ENCODE data around the gene ANAPC2. TPM values are rescaled to one million over a fixed set of nuclear protein-coding genes. Genes with fewer than 3 reads are reported as not detected.

Gene ANAPC2
- total RNA-seq, 2 donors from 2014 or later: 66.5 to 69.2 TPM

DNA sequence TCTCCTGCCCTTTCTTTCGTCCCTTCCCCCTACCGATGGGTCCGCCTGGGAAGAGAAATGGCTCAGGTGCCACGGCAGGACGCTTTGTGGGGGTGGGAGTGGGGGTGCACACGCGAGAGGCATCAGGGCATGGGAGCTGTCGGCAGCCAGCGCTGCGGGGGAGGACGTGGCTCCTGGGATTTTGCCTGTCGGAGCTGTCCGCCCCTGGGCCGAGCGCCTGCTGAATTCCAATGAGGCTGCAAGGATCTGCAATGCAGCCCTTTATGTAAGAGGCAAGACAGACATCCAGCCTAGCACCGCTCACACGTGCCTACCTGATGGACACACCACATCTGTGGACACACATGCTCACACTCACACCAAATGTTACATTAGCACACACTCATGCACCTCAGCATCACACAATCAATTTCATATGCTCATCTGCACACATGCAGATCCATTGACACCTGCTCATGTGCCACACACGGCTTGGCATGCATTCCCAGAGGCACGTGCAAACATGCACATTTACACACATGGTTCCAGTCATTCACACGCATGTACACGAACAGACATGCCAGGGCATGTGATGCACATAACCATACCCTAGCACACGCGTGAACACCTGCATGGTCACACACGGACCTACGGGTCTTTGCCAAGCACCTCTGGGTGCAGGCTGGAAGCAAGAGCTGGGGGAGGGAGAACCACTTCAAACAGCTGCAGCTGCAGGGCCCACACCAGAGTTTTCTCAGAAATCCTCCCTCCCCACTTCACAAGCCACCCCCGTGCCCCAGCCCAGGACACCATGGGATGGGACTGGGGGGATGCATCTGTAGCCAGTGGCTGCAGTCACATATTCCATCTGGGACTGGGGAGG, 48.0 kb downstream of the ANAPC2 start:
- Histone ChIP-seq H3K9ac (ENCODE audit: extremely low read depth, low read length, poor library complexity, severe bottlenecking) (no peak overlapping the region), H3K36me3 (ENCODE audit: control insufficient read depth, insufficient read depth, low read length) (no peaks in the 10 kb centered on the region), H3K27ac (ENCODE audit: low read depth, low read length) (no peak overlapping the region), H3K4me1 (ENCODE audit: control insufficient read depth, insufficient read depth, low read length) (no peaks in the 10 kb centered on the region), H3K27me3 (ENCODE audit: control insufficient read depth, insufficient read depth, low read length, poor library complexity, severe bottlenecking) (peaks cover 87% of the 10 kb centered on the region), H3K4me3 (ENCODE audit: low read length) (no peak overlapping the region), H3K9me3 (ENCODE audit: control insufficient read depth, low read length) (no peaks in the 10 kb centered on the region)
- peak; percentile 50 for DNase-seq
- no peak overlapping the region for H3K27ac Mint-ChIP-seq
- no peak overlapping the region for H3K4me3 Mint-ChIP-seq
- WGBS, 2 experiments (ENCODE audit: insufficient coverage in 1 of 2, insufficient read length in 1 of 2): 60 to 67% methylated on average over 16 to 26 of the region's 26 CpGs
- TF ChIP-seq, protein P1, sequence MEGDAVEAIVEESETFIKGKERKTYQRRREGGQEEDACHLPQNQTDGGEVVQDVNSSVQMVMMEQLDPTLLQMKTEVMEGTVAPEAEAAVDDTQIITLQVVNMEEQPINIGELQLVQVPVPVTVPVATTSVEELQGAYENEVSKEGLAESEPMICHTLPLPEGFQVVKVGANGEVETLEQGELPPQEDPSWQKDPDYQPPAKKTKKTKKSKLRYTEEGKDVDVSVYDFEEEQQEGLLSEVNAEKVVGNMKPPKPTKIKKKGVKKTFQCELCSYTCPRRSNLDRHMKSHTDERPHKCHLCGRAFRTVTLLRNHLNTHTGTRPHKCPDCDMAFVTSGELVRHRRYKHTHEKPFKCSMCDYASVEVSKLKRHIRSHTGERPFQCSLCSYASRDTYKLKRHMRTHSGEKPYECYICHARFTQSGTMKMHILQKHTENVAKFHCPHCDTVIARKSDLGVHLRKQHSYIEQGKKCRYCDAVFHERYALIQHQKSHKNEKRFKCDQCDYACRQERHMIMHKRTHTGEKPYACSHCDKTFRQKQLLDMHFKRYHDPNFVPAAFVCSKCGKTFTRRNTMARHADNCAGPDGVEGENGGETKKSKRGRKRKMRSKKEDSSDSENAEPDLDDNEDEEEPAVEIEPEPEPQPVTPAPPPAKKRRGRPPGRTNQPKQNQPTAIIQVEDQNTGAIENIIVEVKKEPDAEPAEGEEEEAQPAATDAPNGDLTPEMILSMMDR (conservative IDR thresholded peaks at IDR 0.05): no peak
- H3K4me1 Mint-ChIP-seq: no peaks in the 10 kb centered on the region
- peaks cover 86% of the 10 kb centered on the region for H3K27me3 Mint-ChIP-seq (ENCODE audit: insufficient read depth)
- no peaks in the 10 kb centered on the region for H3K9me3 Mint-ChIP-seq
- no peaks in the 10 kb centered on the region for H3K36me3 Mint-ChIP-seq (ENCODE audit: low read depth)

DNA sequence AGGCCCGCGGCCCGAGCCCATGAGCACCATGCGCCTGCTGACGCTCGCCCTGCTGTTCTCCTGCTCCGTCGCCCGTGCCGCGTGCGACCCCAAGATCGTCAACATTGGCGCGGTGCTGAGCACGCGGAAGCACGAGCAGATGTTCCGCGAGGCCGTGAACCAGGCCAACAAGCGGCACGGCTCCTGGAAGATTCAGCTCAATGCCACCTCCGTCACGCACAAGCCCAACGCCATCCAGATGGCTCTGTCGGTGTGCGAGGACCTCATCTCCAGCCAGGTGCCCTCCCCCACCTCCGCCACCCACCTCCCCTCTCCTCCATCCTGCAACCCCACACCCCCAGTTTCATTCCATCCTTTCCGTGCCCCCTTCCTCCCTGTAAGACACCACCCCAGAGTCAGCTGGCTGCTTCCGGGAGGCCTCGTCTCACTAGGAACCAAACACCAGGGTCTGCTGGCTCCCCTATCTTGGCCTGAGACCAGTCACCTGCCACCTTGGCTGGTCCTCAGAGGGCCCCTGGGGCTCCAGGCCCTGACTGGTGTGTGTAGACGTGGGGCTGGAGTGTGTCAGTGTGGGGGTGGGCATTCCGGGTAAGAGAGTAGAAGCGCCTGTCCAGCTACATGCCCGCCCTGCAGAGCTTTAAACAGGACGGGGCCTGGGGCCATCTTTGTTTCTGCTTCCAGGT, 48.8 kb downstream of the ANAPC2 start:
- H3K4me1 ChIP-seq (ENCODE audit: control insufficient read depth, insufficient read depth, low read length): no peaks in the 10 kb centered on the region
- no peak overlapping the region for H3K27ac Mint-ChIP-seq
- peak; percentile 30 for DNase-seq
- H3K27ac ChIP-seq (ENCODE audit: low read depth, low read length): no peak overlapping the region
- no peaks in the 10 kb centered on the region for H3K4me1 Mint-ChIP-seq
- no peaks in the 10 kb centered on the region for H3K36me3 Mint-ChIP-seq (ENCODE audit: low read depth)
- no peak overlapping the region for H3K4me3 ChIP-seq (ENCODE audit: low read length)
- H3K36me3 ChIP-seq (ENCODE audit: control insufficient read depth, insufficient read depth, low read length): no peaks in the 10 kb centered on the region
- H3K9me3 Mint-ChIP-seq: no peaks in the 10 kb centered on the region
- TF ChIP-seq, protein P1 (conservative IDR thresholded peaks at IDR 0.05): no peak
- H3K9ac ChIP-seq (ENCODE audit: extremely low read depth, low read length, poor library complexity, severe bottlenecking): no peak overlapping the region
- H3K9me3 ChIP-seq (ENCODE audit: control insufficient read depth, low read length): no peaks in the 10 kb centered on the region
- no peak overlapping the region for H3K4me3 Mint-ChIP-seq
- peaks cover 93% of the 10 kb centered on the region for H3K27me3 Mint-ChIP-seq (ENCODE audit: insufficient read depth)
- whole genome bisulfite sequencing, 2 experiments (ENCODE audit: insufficient coverage in 1 of 2, insufficient read length in 1 of 2): 29 to 46% methylated on average over 28 to 37 of the region's 37 CpGs
- peaks cover 93% of the 10 kb centered on the region for H3K27me3 ChIP-seq (ENCODE audit: control insufficient read depth, insufficient read depth, low read length, poor library complexity, severe bottlenecking)

DNA sequence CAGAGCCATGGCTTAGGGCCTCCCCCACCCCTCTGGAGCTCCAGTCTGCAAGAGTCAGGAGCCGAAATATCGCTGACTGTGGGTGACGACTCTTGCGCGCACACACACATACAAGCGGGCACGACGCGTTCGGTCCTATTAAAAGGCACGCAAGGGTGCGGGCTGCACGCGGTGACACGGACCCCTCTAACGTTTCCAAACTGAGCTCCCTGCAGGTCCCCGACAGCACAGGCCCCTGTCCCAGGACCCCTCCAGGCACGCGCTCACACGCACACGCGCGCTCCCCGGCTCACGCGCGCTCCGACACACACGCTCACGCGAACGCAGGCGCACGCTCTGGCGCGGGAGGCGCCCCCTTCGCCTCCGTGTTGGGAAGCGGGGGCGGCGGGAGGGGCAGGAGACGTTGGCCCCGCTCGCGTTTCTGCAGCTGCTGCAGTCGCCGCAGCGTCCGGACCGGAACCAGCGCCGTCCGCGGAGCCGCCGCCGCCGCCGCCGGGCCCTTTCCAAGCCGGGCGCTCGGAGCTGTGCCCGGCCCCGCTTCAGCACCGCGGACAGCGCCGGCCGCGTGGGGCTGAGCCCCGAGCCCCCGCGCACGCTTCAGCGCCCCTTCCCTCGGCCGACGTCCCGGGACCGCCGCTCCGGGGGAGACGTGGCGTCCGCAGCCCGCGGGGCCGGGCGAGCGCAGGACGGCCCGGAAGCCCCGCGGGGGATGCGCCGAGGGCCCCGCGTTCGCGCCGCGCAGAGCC, 49.5 kb downstream of the ANAPC2 start, which contains the start of gene GRIN1:
Gene GRIN1 (plus strand): TSS at position 433 of the 746 bp plus-strand sequence. CDS start 333 bp downstream, outside the sequence.
- Histone ChIP-seq H3K9ac (ENCODE audit: extremely low read depth, low read length, poor library complexity, severe bottlenecking) (no peak within 1 kb of the TSS), H3K4me1 (ENCODE audit: control insufficient read depth, insufficient read depth, low read length) (no peaks in the 10 kb centered on the region), H3K36me3 (ENCODE audit: control insufficient read depth, insufficient read depth, low read length) (no peaks in the 10 kb centered on the region), H3K9me3 (ENCODE audit: control insufficient read depth, low read length) (no peaks in the 10 kb centered on the region), H3K4me3 (ENCODE audit: low read length) (no peak within 1 kb of the TSS), H3K27me3 (ENCODE audit: control insufficient read depth, insufficient read depth, low read length, poor library complexity, severe bottlenecking) (peaks cover 96% of the 10 kb centered on the region), H3K27ac (ENCODE audit: low read depth, low read length) (no peak within 1 kb of the TSS)
- no peak within 1 kb of the TSS for H3K4me3 Mint-ChIP-seq
- WGBS, 2 experiments (ENCODE audit: insufficient coverage in 1 of 2, insufficient read length in 1 of 2): 12 to 18% methylated on average over 49 to 104 of the region's 104 CpGs
- H3K9me3 Mint-ChIP-seq: no peaks in the 10 kb centered on the region
- H3K4me1 Mint-ChIP-seq: no peaks in the 10 kb centered on the region
- DNase-seq: peak; percentile 81
- H3K36me3 Mint-ChIP-seq (ENCODE audit: low read depth): no peaks in the 10 kb centered on the region
- peaks cover 90% of the 10 kb centered on the region for H3K27me3 Mint-ChIP-seq (ENCODE audit: insufficient read depth)
- no peak within 1 kb of the TSS for H3K27ac Mint-ChIP-seq
- TF ChIP-seq, protein P1 (conservative IDR thresholded peaks at IDR 0.05): no peak
